NCI-H2171 treated with DMSO at 0.1 percent for 48 hours (cell line): Measurements from ENCODE around the gene KLHL29.
A peak's percentile ranks its signal among the peaks of the same experiment; 100 is the strongest.

Experiments used
- DNase-seq: peaks from one replicate; lab custom pipeline; 2025; lab: John Stamatoyannopoulos, UW

The KLHL29 gene

GRCh38 chr2:23632831-23633395 is 247.9 kb downstream of the KLHL29 start:
- no peak for DNase-seq

GRCh38 chr2:23633966-23634365 is 249.0 kb downstream of the KLHL29 start:
- DNase-seq: no peak

- no peak for DNase-seq
These were observed 250.7 kb downstream of the KLHL29 start for GRCh38 chr2:23635442-23636340.

GRCh38 chr2:23636426-23636825 is 251.4 kb downstream of the KLHL29 start:
- DNase-seq: peak; percentile 29

- DNase-seq: no peak
These were observed 252.2 kb downstream of the KLHL29 start for GRCh38 chr2:23637011-23637778.

- DNase-seq: no peak
These were observed 254.5 kb downstream of the KLHL29 start for GRCh38 chr2:23639406-23639982.

- DNase-seq: no peak
These were observed 255.7 kb downstream of the KLHL29 start for GRCh38 chr2:23640711-23641110.

- DNase-seq: no peak
These were observed 257.5 kb downstream of the KLHL29 start for GRCh38 chr2:23642516-23642915.

GRCh38 chr2:23645230-23645808 is 260.3 kb downstream of the KLHL29 start:
- peak; percentile 86 for DNase-seq

- no peak for DNase-seq
These were observed 262.6 kb downstream of the KLHL29 start for GRCh38 chr2:23647563-23647962.

- DNase-seq: no peak
These were observed 264.3 kb downstream of the KLHL29 start for GRCh38 chr2:23649303-23649702.

GRCh38 chr2:23649819-23650218 is 264.8 kb downstream of the KLHL29 start:
- DNase-seq: peak; percentile 12

GRCh38 chr2:23651187-23652080 is 266.5 kb downstream of the KLHL29 start:
- DNase-seq: no peak

- no peak for DNase-seq
These were observed 268.3 kb downstream of the KLHL29 start for GRCh38 chr2:23653326-23653725.

GRCh38 chr2:23654756-23655155 is 269.8 kb downstream of the KLHL29 start:
- no peak for DNase-seq

- DNase-seq: peak; percentile 27
These were observed 271.1 kb downstream of the KLHL29 start for GRCh38 chr2:23655934-23656596.

GRCh38 chr2:23656597-23656973 is 271.6 kb downstream of the KLHL29 start:
- no peak for DNase-seq

- DNase-seq: no peak
These were observed 272.4 kb downstream of the KLHL29 start for GRCh38 chr2:23657371-23657770.

- DNase-seq: no peak
These were observed 273.0 kb downstream of the KLHL29 start for GRCh38 chr2:23657934-23658333.

GRCh38 chr2:23658466-23658942 is 273.5 kb downstream of the KLHL29 start:
- DNase-seq: no peak
